Neural progenitor cell (in vitro differentiated cells): ENCODE data around the gene MARK3. TPM values are rescaled to one million over a fixed set of nuclear protein-coding genes. Genes with fewer than 3 reads are reported as not detected.
A peak's percentile ranks its signal among the peaks of the same experiment; 100 is the strongest.

Experiments
- DNase-seq: peaks from one replicate; pipeline ENCODE4 v3.0.0-alpha.2; 2016; ENCODE audit warnings: low spot score
- H2AFZ ChIP-seq: fragments of 200-600 bp; sonication (generic); replicated peaks from 2 replicates; pipeline ENCODE4 v1.6.1; 2016; ENCODE audit warnings: antibody characterized with exemption
- H3F3A ChIP-seq: fragments of 200-600 bp; sonication (generic); 2 replicates; pipeline ENCODE4 v1.6.1; 2016; ENCODE audit warnings: antibody characterized with exemption, low read depth
- H3K27ac ChIP-seq: fragments of 200-600 bp; sonication (generic); 2 replicates; pipeline ENCODE4 v1.5.1; 2016; ENCODE audit warnings: mild to moderate bottlenecking
- H3K27me3 ChIP-seq: fragments of 200-600 bp; sonication (generic); 2 replicates; pipeline ENCODE4 v1.6.1; 2016; ENCODE audit warnings: mild to moderate bottlenecking, moderate library complexity
- H3K36me3 ChIP-seq: fragments of 200-600 bp; sonication (generic); 2 replicates; pipeline ENCODE4 v1.5.1; 2016
- H3K4me1 ChIP-seq: fragments of 200-600 bp; sonication (generic); 2 replicates; pipeline ENCODE4 v1.6.1; 2016; ENCODE audit warnings: mixed run types
- H3K4me2 ChIP-seq: fragments of 200-600 bp; sonication (generic); 2 replicates; pipeline ENCODE4 v1.6.1; 2016
- H3K4me3 ChIP-seq: fragments of 200-600 bp; sonication (generic); 2 replicates; pipeline ENCODE4 v1.5.1; 2016
- H3K79me2 ChIP-seq: fragments of 200-600 bp; sonication (generic); 2 replicates; pipeline ENCODE4 v1.6.1; 2016; ENCODE audit warnings: low read depth
- H3K9ac ChIP-seq: fragments of 200-600 bp; sonication (generic); 2 replicates; pipeline ENCODE4 v1.6.1; 2016
- H3K9me3 ChIP-seq: fragments of 200-600 bp; sonication (generic); 2 replicates; pipeline ENCODE4 v1.5.1; 2016; ENCODE audit warnings: low read depth
- H4K20me1 ChIP-seq: fragments of 200-600 bp; sonication (generic); 2 replicates; pipeline ENCODE4 v1.6.1; 2016; ENCODE audit warnings: low read depth
- H3K27ac Mint-ChIP-seq: 3 replicates; pipeline ENCODE4 v1.8.0; 2021; ENCODE audit warnings: mixed read lengths
- H3K27me3 Mint-ChIP-seq: 2 replicates; pipeline ENCODE4 v1.8.0; 2022; ENCODE audit warnings: low read depth, mild to moderate bottlenecking, inconsistent platforms, moderate library complexity, mixed read lengths; ENCODE audit not compliant: insufficient read depth
- H3K36me3 Mint-ChIP-seq: 3 replicates; pipeline ENCODE4 v1.8.0; 2021; ENCODE audit warnings: mixed read lengths
- H3K4me1 Mint-ChIP-seq: 3 replicates; pipeline ENCODE4 v1.8.0; 2021; ENCODE audit warnings: mixed read lengths
- H3K4me3 Mint-ChIP-seq: 3 replicates; pipeline ENCODE4 v1.8.0; 2021; ENCODE audit warnings: mild to moderate bottlenecking, moderate library complexity, mixed read lengths
- H3K9me3 Mint-ChIP-seq: 3 replicates; pipeline ENCODE4 v1.8.0; 2020; ENCODE audit warnings: mixed read lengths
- CTCF ChIP-seq: fragments of 200-600 bp; sonication (generic); IDR thresholded peaks from 2 replicates; pipeline ENCODE4 v1.5.1; 2017; ENCODE audit warnings: antibody characterized with exemption, mild to moderate bottlenecking
- EZH2 ChIP-seq: fragments of 200-600 bp; sonication (generic); IDR thresholded peaks from 2 replicates; pipeline ENCODE4 v1.6.1; 2017; ENCODE audit warnings: antibody characterized with exemption, mild to moderate bottlenecking, moderate library complexity
- EZH2phosphoT487 ChIP-seq: fragments of 200-600 bp; sonication (generic); IDR thresholded peaks from 2 replicates; pipeline ENCODE4 v1.6.1; 2017; ENCODE audit warnings: antibody characterized with exemption
- total RNA-seq: library from RNA; depleted of rRNA; stranded (reverse); fragments of >200 nt; gene quantifications from 2 replicates; pipeline ENCODE4 v1.2.3, GENCODE V29; 2015; ENCODE audit warnings: low replicate concordance

Gene MARK3
- 80.7 and 91.0 TPM in 2 replicates for total RNA-seq

- H3K4me1 Mint-ChIP-seq = peaks cover 17% of the 10 kb centered on the region
- H3F3A ChIP-seq = peaks cover 30% of the 10 kb centered on the region
- peak within 1 kb of the TSS; percentile 84 for H3K4me2 ChIP-seq
- H3K27me3 ChIP-seq = peaks cover 20% of the 10 kb centered on the region
- no peaks in the 10 kb centered on the region for H3K9me3 Mint-ChIP-seq
- peaks cover 5% of the 10 kb centered on the region for H3K36me3 Mint-ChIP-seq
- peak within 1 kb of the TSS; percentile 99 for H3K4me3 Mint-ChIP-seq
- H3K4me1 ChIP-seq = peaks cover 5% of the 10 kb centered on the region
- H3K27me3 Mint-ChIP-seq = peaks cover 8% of the 10 kb centered on the region
- H3K9me3 ChIP-seq = no peaks in the 10 kb centered on the region
- peak within 1 kb of the TSS; percentile 95 for H3K27ac ChIP-seq
- H2AFZ ChIP-seq = peak within 1 kb of the TSS; percentile 89
- H3K9ac ChIP-seq = peak within 1 kb of the TSS; percentile 90
- H3K4me3 ChIP-seq = peak within 1 kb of the TSS; percentile 91
- peak within 1 kb of the TSS; percentile 99 for H3K27ac Mint-ChIP-seq
- TF ChIP-seq EZH2 (peak; percentile 8), CTCF (peak; percentile 26), EZH2phosphoT487 (no peak)
- H4K20me1 ChIP-seq = peaks cover 38% of the 10 kb centered on the region
- DNase-seq = peak; percentile 99
- H3K36me3 ChIP-seq = no peaks in the 10 kb centered on the region
- peaks cover 50% of the 10 kb centered on the region for H3K79me2 ChIP-seq
Measured at GRCh38 chr14:103385152-103385928, at the start of gene MARK3. Gene MARK3 (plus strand): TSS chr14:103385415. CDS start chr14:103386030, 615 bp downstream.

DNA sequence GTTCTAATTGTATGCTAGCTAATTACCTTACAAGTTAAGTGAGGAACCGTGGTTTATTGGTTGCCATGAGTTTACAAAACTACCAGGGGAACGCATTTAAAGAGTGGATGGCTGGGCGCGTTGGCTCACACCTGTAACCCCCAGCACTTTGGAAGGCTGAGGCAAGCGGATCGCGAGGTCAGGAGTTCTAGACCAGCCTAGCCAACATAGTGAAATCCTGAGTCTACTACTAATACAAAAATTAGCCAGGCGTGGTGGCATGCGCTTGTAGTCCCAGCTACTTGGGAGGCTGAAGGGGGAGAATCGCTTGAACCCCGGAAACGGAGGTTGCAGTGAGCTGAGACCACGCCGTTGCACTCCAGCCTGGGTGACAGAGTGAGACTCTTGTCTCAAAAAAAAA lies 49.0 kb upstream of the MARK3 start:
- peak overlapping the region; percentile 98 for H3K4me2 ChIP-seq
- no peaks in the 10 kb centered on the region for H3K9me3 ChIP-seq
- H3K27ac ChIP-seq = no peak overlapping the region
- Mint-ChIP-seq H3K27ac (no peak overlapping the region), H3K4me3 (peak overlapping the region; percentile 96), H3K36me3 (peaks cover 46% of the 10 kb centered on the region), H3K4me1 (peaks cover 33% of the 10 kb centered on the region), H3K27me3 (peaks cover 5% of the 10 kb centered on the region), H3K9me3 (no peaks in the 10 kb centered on the region)
- peaks cover 20% of the 10 kb centered on the region for H3K4me1 ChIP-seq
- DNase-seq = no peak
- H3F3A ChIP-seq = peaks cover 71% of the 10 kb centered on the region
- H3K27me3 ChIP-seq = no peaks in the 10 kb centered on the region
- peaks cover 63% of the 10 kb centered on the region for H4K20me1 ChIP-seq
- H2AFZ ChIP-seq = no peak overlapping the region
- TF ChIP-seq EZH2phosphoT487 (no peak), CTCF (no peak), EZH2 (no peak)
- H3K36me3 ChIP-seq = peaks cover 49% of the 10 kb centered on the region
- no peak overlapping the region for H3K9ac ChIP-seq
- H3K79me2 ChIP-seq = peaks cover 76% of the 10 kb centered on the region
- peak overlapping the region; percentile 99 for H3K4me3 ChIP-seq

GRCh38 chr14:103337794-103338193 lies 47.4 kb upstream of the MARK3 start:
- Histone ChIP-seq H3K4me1 (peaks cover 10% of the 10 kb centered on the region), H4K20me1 (peaks cover 75% of the 10 kb centered on the region), H3K9ac (no peak overlapping the region), H2AFZ (no peak overlapping the region), H3K36me3 (peaks cover 64% of the 10 kb centered on the region), H3K79me2 (peaks cover 67% of the 10 kb centered on the region), H3K4me3 (no peak overlapping the region), H3K9me3 (no peaks in the 10 kb centered on the region), H3F3A (peaks cover 87% of the 10 kb centered on the region), H3K27me3 (no peaks in the 10 kb centered on the region), H3K27ac (no peak overlapping the region), H3K4me2 (no peak overlapping the region)
- peaks cover 21% of the 10 kb centered on the region for H3K4me1 Mint-ChIP-seq
- peaks cover 2% of the 10 kb centered on the region for H3K27me3 Mint-ChIP-seq
- H3K9me3 Mint-ChIP-seq = no peaks in the 10 kb centered on the region
- H3K4me3 Mint-ChIP-seq = peak overlapping the region; percentile 30
- TF ChIP-seq EZH2phosphoT487 = no peak
- TF ChIP-seq CTCF = no peak
- no peak for TF ChIP-seq EZH2
- H3K36me3 Mint-ChIP-seq = peaks cover 59% of the 10 kb centered on the region
- no peak overlapping the region for H3K27ac Mint-ChIP-seq
- no peak for DNase-seq
